IMR-90 (cell line): ENCODE measurements around the gene SEZ6L. TPM values are rescaled to one million over a fixed set of nuclear protein-coding genes. Genes with fewer than 3 reads are reported as not detected.

Experiments
- ATAC-seq: fragments of 200-7000 bp; cut with Tn5 transposase; 2 replicates; pipeline ENCODE4 v1.9.1; 2020; ENCODE audit warnings: low read depth, mild to moderate bottlenecking, moderate library complexity
- BruUV-seq: library from RNA; stranded (reverse); fragments of 400-500 nt; replicated peaks from 2 replicates; lab custom pipeline; 2021; lab: Mats Ljungman, UMichigan
- CTCF ChIA-PET: fragments of 300-600 bp; formaldehyde crosslinking; extraction: SDS; loops from one replicate; lab custom pipeline; 2021; ENCODE audit warnings: antibody characterized with exemption; lab: Yijun Ruan, JAX
- POLR2A ChIA-PET: fragments of 300-600 bp; sonication (Branson Sonifier 250); formaldehyde crosslinking; loops from one replicate; lab custom pipeline; 2022; ENCODE audit warnings: antibody characterized with exemption; ENCODE audit not compliant: unreplicated experiment; lab: Charles Lee
- DNase-seq: peaks from one replicate; pipeline ENCODE4 v3.0.0; 2013
- H2AFZ ChIP-seq: replicated peaks from 2 replicates; pipeline ENCODE3; 2013; ENCODE audit warnings: low read length, mild to moderate bottlenecking; ENCODE audit not compliant: poor library complexity
- H2AK5ac ChIP-seq: 2 replicates; pipeline ENCODE4 v1.6.1; 2013; ENCODE audit warnings: low read depth, low read length, inconsistent platforms
- H2AK9ac ChIP-seq: replicated peaks from 2 replicates; pipeline ENCODE3; 2013; ENCODE audit warnings: mild to moderate bottlenecking, low read depth, low read length, moderate library complexity; ENCODE audit not compliant: poor library complexity
- H2BK120ac ChIP-seq: 2 replicates; pipeline ENCODE4 v1.6.1; 2013; ENCODE audit warnings: low read depth, low read length, inconsistent platforms
- H2BK15ac ChIP-seq: 3 replicates; pipeline ENCODE4 v1.6.1; 2013; ENCODE audit warnings: low read depth, low read length, inconsistent platforms
- H2BK20ac ChIP-seq: 2 replicates; pipeline ENCODE4 v1.6.1; 2013; ENCODE audit warnings: low read depth, mild to moderate bottlenecking, inconsistent platforms, low read length, moderate library complexity
- H2BK5ac ChIP-seq: 2 replicates; pipeline ENCODE4 v1.6.1; 2013; ENCODE audit warnings: mild to moderate bottlenecking, low read depth, low read length, inconsistent platforms; ENCODE audit not compliant: poor library complexity, severe bottlenecking
- H3K14ac ChIP-seq: replicated peaks from 2 replicates; pipeline ENCODE4 v1.6.1; 2013; ENCODE audit warnings: low read depth, low read length, inconsistent platforms
- H3K18ac ChIP-seq: 2 replicates; pipeline ENCODE4 v1.6.1; 2013; ENCODE audit warnings: low read depth, low read length, control low read depth
- H3K23ac ChIP-seq: 2 replicates; pipeline ENCODE4 v1.6.1; 2013; ENCODE audit warnings: low read depth, low read length, inconsistent platforms
- H3K27ac ChIP-seq: 2 replicates; pipeline ENCODE4 v1.5.1; 2013; ENCODE audit warnings: mild to moderate bottlenecking, control low read depth, low read length; ENCODE audit not compliant: insufficient read depth
- H3K27me3 ChIP-seq: 2 replicates; pipeline ENCODE4 v1.6.1; 2013; ENCODE audit warnings: low read length; ENCODE audit not compliant: control insufficient read depth, insufficient read depth
- H3K36me3 ChIP-seq: 2 replicates; pipeline ENCODE4 v1.6.1; 2013; ENCODE audit warnings: low read length, mixed read lengths; ENCODE audit not compliant: control insufficient read depth, insufficient read depth
- H3K4ac ChIP-seq: 2 replicates; pipeline ENCODE4 v1.6.1; 2013; ENCODE audit warnings: low read depth, low read length, inconsistent platforms
- H3K4me1 ChIP-seq: 2 replicates; pipeline ENCODE4 v1.6.1; 2013; ENCODE audit warnings: low read length, mixed read lengths; ENCODE audit not compliant: control insufficient read depth, insufficient read depth
- H3K4me2 ChIP-seq: 2 replicates; pipeline ENCODE4 v1.6.1; 2013; ENCODE audit warnings: low read depth, mild to moderate bottlenecking, control low read depth, low read length, moderate library complexity
- H3K4me3 ChIP-seq: 2 replicates; pipeline ENCODE4 v1.5.1; 2013; ENCODE audit warnings: low read depth, mild to moderate bottlenecking, control low read depth, low read length, moderate library complexity; ENCODE audit not compliant: insufficient read depth
- H3K56ac ChIP-seq: 2 replicates; pipeline ENCODE4 v1.6.1; 2013; ENCODE audit warnings: low read length, inconsistent platforms; ENCODE audit not compliant: insufficient read depth; ENCODE audit errors: extremely low read depth
- H3K79me1 ChIP-seq, 2 experiments: 2 replicates each; pipeline ENCODE4 v1.6.1; 2013; ENCODE audit warnings: low read length in 2 of 2, inconsistent platforms in 1 of 2, low read depth in 1 of 2
- H3K9ac ChIP-seq: 2 replicates; pipeline ENCODE4 v1.6.1; 2013; ENCODE audit warnings: low read depth, low read length, control low read depth
- H3K9me1 ChIP-seq: 2 replicates; pipeline ENCODE4 v1.6.1; 2013; ENCODE audit warnings: low read length, inconsistent platforms; ENCODE audit not compliant: insufficient read depth
- H3K9me3 ChIP-seq: 2 replicates; pipeline ENCODE4 v1.6.1; 2013; ENCODE audit warnings: low read length; ENCODE audit not compliant: control insufficient read depth, insufficient read depth
- H4K20me1 ChIP-seq: 2 replicates; pipeline ENCODE4 v1.6.1; 2013; ENCODE audit warnings: low read length, inconsistent platforms; ENCODE audit not compliant: insufficient read depth
- H4K5ac ChIP-seq: 2 replicates; pipeline ENCODE4 v1.6.1; 2013; ENCODE audit warnings: mild to moderate bottlenecking, low read depth, low read length, control low read depth
- H4K8ac ChIP-seq, 2 experiments: 2 replicates each; pipeline ENCODE4 v1.6.1; 2013; ENCODE audit warnings: low read depth in 2 of 2, low read length in 2 of 2, control low read depth in 1 of 2, inconsistent platforms in 1 of 2
- H4K91ac ChIP-seq: 2 replicates; pipeline ENCODE4 v1.6.1; 2013; ENCODE audit warnings: low read depth, low read length, inconsistent platforms; ENCODE audit not compliant: insufficient read depth
- RAD21 ChIP-seq: IDR thresholded peaks from 2 replicates; pipeline ENCODE4 v1.6.1; 2012; ENCODE audit warnings: low read length, improper control_type of control experiment
- WGBS, 2 experiments: methylation state at CpG; one replicate each; pipeline versions ENCODE4 v1.1.5 to v1.1.7; 2013; ENCODE audit warnings: missing lambda C conversion rate in 2 of 2; ENCODE audit not compliant: insufficient read length in 1 of 2; ENCODE audit errors: extremely low coverage in 2 of 2; 5-methylcytosine and 5-hydroxymethylcytosine counted together
- dilution Hi-C: fragments of 300-500 bp; cut with HindIII; formaldehyde crosslinking; loops from one replicate; pipeline ENCODE4 v1.14.3; 2018; ENCODE audit warnings: low sequenced_read_pairs; ENCODE audit not compliant: unreplicated experiment
- in situ Hi-C: fragments of 300-500 bp; cut with MboI; formaldehyde crosslinking; loops from 3 replicates; pipeline ENCODE4 v1.14.3; 2019; ENCODE audit warnings: low sequenced_read_pairs, inconsistent platforms, mixed read lengths
- intact Hi-C: fragments of 100-400 bp; cut with micrococcal nuclease; formaldehyde crosslinking; loops from 2 replicates; pipeline ENCODE4 v1.10.0; 2022
- polyA plus RNA-seq, 3 experiments: library from polyadenylated mRNA; depleted of rRNA; stranded (reverse); fragments of >200 nt; gene quantifications; 2 replicates each; pipeline ENCODE4 v1.2.3, GENCODE V29; 2012; ENCODE audit warnings: low replicate concordance in 1 of 3
- total RNA-seq: library from RNA; depleted of rRNA; stranded (reverse); fragments of >200 nt; gene quantifications from 2 replicates; pipeline ENCODE4 v1.2.3, GENCODE V29; 2012

Gene SEZ6L
- total and polyA plus RNA-seq, 2 of the 4 experiments (the other 2 are of a cell fraction) = not detected

GRCh38 chr22:26170112-26170492 is 840 bp downstream of the SEZ6L start:
- Histone ChIP-seq H3K27me3 (peaks cover 14% of the 10 kb centered on the region), H2BK5ac (no peak overlapping the region), H3K14ac (no peak overlapping the region), H4K5ac (no peak overlapping the region), H3K9me3 (no peaks in the 10 kb centered on the region; the same call in 1 of the 2 replicates), H3K4me3 (no peak overlapping the region), H3K56ac (no peak overlapping the region), H3K23ac (no peak overlapping the region), H3K4me1 (no peaks in the 10 kb centered on the region), H3K79me1 (no peaks in the 10 kb centered on the region), H2AFZ (no peak overlapping the region), H4K20me1 (no peaks in the 10 kb centered on the region), H2BK15ac (no peak overlapping the region), H2BK120ac (no peak overlapping the region), H3K36me3 (no peaks in the 10 kb centered on the region), H3K9me1 (no peaks in the 10 kb centered on the region), H4K8ac (no peak overlapping the region), H2AK5ac (no peak overlapping the region), H2AK9ac (no peak overlapping the region), H3K9ac (no peak overlapping the region), H3K27ac (no peak overlapping the region), H2BK20ac (no peak overlapping the region), H3K4ac (no peak overlapping the region), H3K18ac (no peak overlapping the region), H4K91ac (no peak overlapping the region), H3K4me2 (no peak overlapping the region)
- in situ Hi-C loops = no loop called here
- CTCF ChIA-PET = no interaction called here
- DNase-seq = no peak
- POLR2A ChIA-PET = no interaction called here
- WGBS, 2 experiments = no CpG with 5 or more reads among the region's 11 CpGs
- no peak for ATAC-seq
- dilution Hi-C loops = no loop called here
- TF ChIP-seq RAD21 = no peak
- BruUV-seq = no TSS peak
- intact Hi-C loops = no loop called here
